ENCODE data around the gene FOXN3. TPM values are rescaled to one million over a fixed set of nuclear protein-coding genes. Genes with fewer than 3 reads are reported as not detected.

The FOXN3 gene
- total RNA-seq, 1 donor from 2014 or later = 41.4 TPM

DNA sequence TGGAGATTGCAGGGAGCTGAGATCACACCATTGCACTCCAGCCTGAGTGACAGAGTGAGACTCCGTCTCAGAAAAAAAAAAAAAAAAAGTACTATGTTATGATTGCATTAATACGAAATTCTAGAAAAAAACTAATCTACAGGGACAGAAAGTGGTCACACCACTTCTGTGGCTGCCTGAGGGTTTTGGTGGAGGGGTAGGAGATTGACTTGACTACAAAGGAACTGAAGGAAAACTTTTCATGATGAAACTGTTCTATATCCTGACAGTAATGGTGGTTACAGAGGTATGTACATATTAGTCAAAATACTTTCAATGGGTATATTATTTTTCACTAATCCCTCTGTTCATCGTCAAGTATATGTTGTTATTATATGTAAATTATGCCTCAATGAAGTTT, 42.1 kb downstream of the FOXN3 start:
- Mint-ChIP-seq H3K4me3 (no peak overlapping the region), H3K4me1 (peaks cover 12% of the 10 kb centered on the region), H3K36me3 (ENCODE audit: low read depth) (peaks cover 3% of the 10 kb centered on the region), H3K9me3 (peaks cover 3% of the 10 kb centered on the region), H3K27me3 (ENCODE audit: low read depth) (no peaks in the 10 kb centered on the region), H3K27ac (ENCODE audit: unreplicated experiment) (no peak overlapping the region)
- TF ChIP-seq, protein P1, sequence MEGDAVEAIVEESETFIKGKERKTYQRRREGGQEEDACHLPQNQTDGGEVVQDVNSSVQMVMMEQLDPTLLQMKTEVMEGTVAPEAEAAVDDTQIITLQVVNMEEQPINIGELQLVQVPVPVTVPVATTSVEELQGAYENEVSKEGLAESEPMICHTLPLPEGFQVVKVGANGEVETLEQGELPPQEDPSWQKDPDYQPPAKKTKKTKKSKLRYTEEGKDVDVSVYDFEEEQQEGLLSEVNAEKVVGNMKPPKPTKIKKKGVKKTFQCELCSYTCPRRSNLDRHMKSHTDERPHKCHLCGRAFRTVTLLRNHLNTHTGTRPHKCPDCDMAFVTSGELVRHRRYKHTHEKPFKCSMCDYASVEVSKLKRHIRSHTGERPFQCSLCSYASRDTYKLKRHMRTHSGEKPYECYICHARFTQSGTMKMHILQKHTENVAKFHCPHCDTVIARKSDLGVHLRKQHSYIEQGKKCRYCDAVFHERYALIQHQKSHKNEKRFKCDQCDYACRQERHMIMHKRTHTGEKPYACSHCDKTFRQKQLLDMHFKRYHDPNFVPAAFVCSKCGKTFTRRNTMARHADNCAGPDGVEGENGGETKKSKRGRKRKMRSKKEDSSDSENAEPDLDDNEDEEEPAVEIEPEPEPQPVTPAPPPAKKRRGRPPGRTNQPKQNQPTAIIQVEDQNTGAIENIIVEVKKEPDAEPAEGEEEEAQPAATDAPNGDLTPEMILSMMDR (conservative IDR thresholded peaks at IDR 0.05) = no peak
- DNase-seq (ENCODE audit: low read depth, low spot score) = no peak

DNA sequence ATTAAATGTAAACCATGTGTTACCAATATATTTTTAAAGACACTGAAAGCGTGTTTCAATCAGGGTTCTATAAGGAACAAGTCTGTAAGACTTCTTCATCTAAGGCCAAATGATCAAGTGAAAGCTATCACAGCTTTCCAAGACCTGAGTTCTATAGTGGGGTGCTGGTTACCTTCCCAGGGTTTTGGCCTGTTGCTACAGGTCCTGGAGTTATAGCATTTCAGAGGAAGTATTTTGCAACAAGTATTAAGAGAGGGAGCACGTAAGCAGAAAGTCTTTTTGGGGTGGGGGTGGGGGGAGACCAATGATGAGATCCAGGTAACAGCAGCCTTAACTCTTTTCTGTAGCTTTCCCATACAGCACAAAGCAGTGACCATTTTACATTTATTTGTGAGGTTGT, 43.8 kb downstream of the FOXN3 start:
- no peak for DNase-seq (ENCODE audit: low read depth, low spot score)
- peaks cover 17% of the 10 kb centered on the region for H3K4me1 Mint-ChIP-seq
- peaks cover 3% of the 10 kb centered on the region for H3K36me3 Mint-ChIP-seq (ENCODE audit: low read depth)
- H3K9me3 Mint-ChIP-seq = peaks cover 3% of the 10 kb centered on the region
- TF ChIP-seq, protein P1 (conservative IDR thresholded peaks at IDR 0.05) = no peak
- H3K27ac Mint-ChIP-seq (ENCODE audit: unreplicated experiment) = no peak overlapping the region
- no peaks in the 10 kb centered on the region for H3K27me3 Mint-ChIP-seq (ENCODE audit: low read depth)
- H3K4me3 Mint-ChIP-seq = no peak overlapping the region

DNA sequence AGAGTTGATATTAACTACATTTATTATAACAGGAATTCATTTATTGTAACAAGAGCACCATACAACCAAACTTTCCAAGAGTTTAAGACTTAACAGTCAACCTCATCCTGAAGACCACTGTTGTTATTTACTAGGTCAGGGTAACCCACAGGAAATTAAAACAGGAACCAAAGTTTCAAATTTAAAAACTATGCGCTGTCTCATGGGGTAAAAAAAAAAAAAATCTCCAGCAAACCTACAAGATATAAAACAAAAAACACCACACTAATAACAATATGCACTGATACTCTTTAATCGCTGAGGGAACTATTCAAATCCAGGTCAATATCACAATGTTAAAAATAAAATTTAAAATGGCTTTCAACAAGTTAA, 44.5 kb downstream of the FOXN3 start:
- H3K27ac Mint-ChIP-seq (ENCODE audit: unreplicated experiment) = no peak overlapping the region
- TF ChIP-seq, protein P1 (conservative IDR thresholded peaks at IDR 0.05) = no peak

DNA sequence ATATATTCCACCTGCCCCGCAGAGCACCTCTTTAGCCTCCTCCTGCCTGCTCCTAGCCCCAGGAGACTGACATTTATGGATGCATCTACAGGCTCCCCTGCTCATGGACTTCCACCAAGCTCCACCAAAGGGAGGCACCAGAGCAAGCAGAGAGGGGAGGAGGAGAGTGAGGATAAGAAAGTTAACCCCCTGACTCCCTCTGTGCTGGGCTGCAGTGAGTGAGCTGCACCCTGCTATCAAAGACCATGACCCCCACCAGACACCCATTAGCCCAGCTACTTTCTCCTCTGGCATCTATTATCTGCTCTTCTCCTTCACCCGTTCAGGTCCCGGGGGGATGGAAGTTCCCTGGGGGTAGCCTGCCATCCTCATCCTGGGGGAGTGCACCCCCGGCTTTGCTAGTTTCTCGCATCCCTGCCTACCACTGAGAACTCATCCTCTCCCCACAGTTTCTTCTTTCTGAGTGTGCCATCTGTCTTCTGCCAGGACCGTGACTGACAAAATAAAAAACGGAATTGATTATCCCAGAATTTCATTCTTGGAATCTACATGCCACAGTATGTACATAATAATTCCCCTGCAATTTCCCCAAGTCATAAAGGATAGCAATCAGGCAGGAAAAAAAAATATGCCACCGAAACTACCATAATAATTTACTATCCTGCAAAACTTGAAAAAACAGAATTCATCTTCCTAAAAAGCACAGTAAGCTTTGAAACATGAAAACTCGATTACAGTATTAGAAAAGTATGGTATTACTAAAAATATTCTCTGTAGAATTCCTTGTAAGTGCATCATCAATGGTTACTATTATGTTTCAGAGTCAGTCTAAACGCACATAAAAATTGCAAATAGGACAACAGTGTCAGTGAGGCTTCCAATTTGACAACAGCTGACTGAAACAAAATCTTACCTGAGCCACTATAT, 45.2 kb downstream of the FOXN3 start:
- H3K27me3 Mint-ChIP-seq (ENCODE audit: low read depth) = no peaks in the 10 kb centered on the region
- peaks cover 3% of the 10 kb centered on the region for H3K36me3 Mint-ChIP-seq (ENCODE audit: low read depth)
- DNase-seq (ENCODE audit: low read depth, low spot score) = no peak
- no peak overlapping the region for H3K4me3 Mint-ChIP-seq
- TF ChIP-seq, protein P1 (conservative IDR thresholded peaks at IDR 0.05) = no peak
- no peak overlapping the region for H3K27ac Mint-ChIP-seq (ENCODE audit: unreplicated experiment)
- H3K4me1 Mint-ChIP-seq = peaks cover 17% of the 10 kb centered on the region
- peaks cover 3% of the 10 kb centered on the region for H3K9me3 Mint-ChIP-seq

More for the DNA sequence above, 44.5 kb downstream of the FOXN3 start:
- Mint-ChIP-seq H3K27me3 (ENCODE audit: low read depth) (no peaks in the 10 kb centered on the region), H3K4me3 (no peak overlapping the region), H3K9me3 (peaks cover 3% of the 10 kb centered on the region), H3K36me3 (ENCODE audit: low read depth) (peaks cover 3% of the 10 kb centered on the region), H3K4me1 (peaks cover 17% of the 10 kb centered on the region)
- no peak for DNase-seq (ENCODE audit: low read depth, low spot score)

DNA sequence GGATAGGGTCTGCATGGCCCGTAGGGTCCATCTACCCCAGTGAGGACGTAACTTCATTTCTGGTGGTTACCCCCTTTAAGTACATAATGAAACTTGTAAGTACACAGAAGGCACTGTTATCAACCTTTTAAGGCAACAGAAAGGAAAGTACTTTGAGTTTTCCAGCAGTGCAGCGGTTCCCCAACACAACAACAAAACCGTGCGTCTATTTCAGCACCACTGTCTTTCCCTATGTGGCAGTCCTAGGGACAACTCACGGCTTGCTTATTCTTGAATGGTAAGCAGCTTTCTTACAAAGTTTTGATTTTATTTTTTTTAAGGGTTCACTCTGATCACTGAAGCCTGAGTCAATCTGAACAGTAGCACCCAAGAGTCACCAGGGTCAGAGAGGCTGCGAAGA, 46.3 kb downstream of the FOXN3 start:
- Mint-ChIP-seq H3K36me3 (ENCODE audit: low read depth) (peaks cover 3% of the 10 kb centered on the region), H3K4me3 (no peak overlapping the region), H3K4me1 (peaks cover 17% of the 10 kb centered on the region), H3K9me3 (peaks cover 3% of the 10 kb centered on the region), H3K27ac (ENCODE audit: unreplicated experiment) (no peak overlapping the region), H3K27me3 (ENCODE audit: low read depth) (no peaks in the 10 kb centered on the region)
- TF ChIP-seq, protein P1 (conservative IDR thresholded peaks at IDR 0.05) = no peak
- DNase-seq (ENCODE audit: low read depth, low spot score) = no peak

Data from neural crest cell (in vitro differentiated cells).